ENCODE measurements around the gene FGD4.
"Not testable (repeated sequence)": the region's sequence is repeated elsewhere in the genome, so short reads cannot be mapped to it uniquely, and the experiment has no call there.

FGD4 gene

DNA sequence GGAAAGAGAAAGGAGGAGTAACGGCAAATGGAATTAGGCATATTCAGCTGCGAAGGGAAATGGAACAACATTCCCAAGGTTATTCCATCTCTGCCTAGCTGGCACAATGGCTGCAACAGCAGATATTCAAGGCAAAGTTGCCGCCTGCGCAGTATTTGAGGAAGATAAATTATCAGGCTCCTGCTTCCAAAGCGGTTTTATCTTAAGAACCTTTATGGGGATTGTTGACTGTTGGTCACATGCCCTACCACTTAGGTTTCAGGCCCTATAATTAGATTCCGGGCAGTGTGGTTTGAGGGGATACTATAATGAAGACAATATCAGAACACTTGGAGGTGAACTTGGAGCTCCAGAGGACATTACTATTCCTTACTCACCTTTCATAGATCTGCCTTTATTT lies 99.7 kb downstream of the FGD4 start:
- Mint-ChIP-seq H3K27ac (no peak overlapping the region), H3K4me3 (no peak overlapping the region), H3K4me1 (ENCODE audit: low read depth) (peaks cover 52% of the 10 kb centered on the region), H3K36me3 (ENCODE audit: low read depth) (peaks cover 25% of the 10 kb centered on the region), H3K9me3 (no peaks in the 10 kb centered on the region), H3K27me3 (no peaks in the 10 kb centered on the region)
- intact Hi-C loops (cut with micrococcal nuclease) = no loop called here

DNA sequence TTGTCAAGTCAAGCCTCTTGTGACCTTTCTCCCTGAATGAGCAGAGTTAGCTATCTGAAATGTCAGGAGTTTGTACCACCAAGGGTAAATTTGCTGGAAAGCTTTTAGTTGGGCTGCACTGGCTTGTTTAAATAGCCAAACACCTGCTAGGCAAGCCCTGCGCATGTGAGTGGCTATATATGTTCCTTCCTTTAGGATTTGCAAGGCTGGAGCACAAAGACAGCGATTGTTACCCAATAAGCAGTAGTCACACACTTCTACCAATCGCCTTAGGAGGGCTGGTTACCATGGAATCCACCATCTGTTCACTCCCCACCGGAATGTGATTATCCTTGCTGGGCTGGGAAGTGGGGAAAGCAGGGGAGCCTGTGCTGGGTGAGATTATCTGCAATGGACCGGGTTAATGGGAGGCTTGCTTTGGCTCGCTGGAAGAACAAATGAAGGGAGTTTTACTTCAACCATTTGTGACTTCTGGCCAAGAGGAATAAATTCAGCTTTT lies 102.5 kb downstream of the FGD4 start:
- H3K36me3 Mint-ChIP-seq (ENCODE audit: low read depth) = peaks cover 31% of the 10 kb centered on the region
- H3K4me1 Mint-ChIP-seq (ENCODE audit: low read depth) = peaks cover 74% of the 10 kb centered on the region
- H3K4me3 Mint-ChIP-seq = peak overlapping the region; percentile 13
- H3K9me3 Mint-ChIP-seq = no peaks in the 10 kb centered on the region
- intact Hi-C loops (cut with micrococcal nuclease) = no loop called here
- H3K27me3 Mint-ChIP-seq = no peaks in the 10 kb centered on the region
- peak overlapping the region; percentile 76 for H3K27ac Mint-ChIP-seq

DNA sequence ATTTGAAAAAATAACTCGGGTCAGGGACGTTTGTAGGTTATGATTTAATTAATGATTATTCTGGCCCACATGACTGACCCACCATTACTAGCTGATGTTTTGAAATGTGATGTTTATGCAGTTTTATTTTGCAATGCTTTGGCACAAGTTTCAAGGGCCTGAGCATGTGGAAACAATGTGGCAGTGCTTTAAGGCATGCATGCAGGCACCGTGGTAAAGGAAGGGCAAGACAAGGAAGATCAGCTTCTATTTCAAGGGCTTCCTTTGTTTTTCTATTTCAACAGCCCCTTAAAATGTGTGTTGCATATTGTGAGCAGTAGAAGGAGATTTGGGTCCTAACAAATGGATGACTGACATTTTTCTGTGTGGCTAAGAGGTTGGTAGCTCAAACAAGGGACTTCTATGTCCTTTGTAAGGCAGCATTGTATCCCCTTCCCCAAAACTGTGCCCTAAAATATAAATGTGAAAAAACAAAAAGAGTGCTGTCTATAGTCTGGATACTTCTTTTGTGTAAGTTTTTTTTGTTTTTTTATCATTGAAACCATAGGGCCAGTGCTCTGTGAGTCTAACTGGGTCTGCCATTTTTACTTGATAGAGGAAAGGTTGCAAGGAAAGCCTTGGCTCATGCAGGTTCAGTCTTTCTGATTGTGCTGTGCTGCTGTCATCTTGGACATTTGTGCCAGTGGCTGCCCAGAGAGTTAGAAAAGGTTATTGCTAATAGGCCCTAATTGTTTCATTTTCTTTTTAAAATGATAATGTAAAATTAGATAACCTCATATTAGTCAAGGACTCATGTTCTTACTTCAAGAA lies 103.5 kb downstream of the FGD4 start:
- Mint-ChIP-seq H3K4me3 (no peak overlapping the region), H3K4me1 (ENCODE audit: low read depth) (peaks cover 71% of the 10 kb centered on the region), H3K27ac (peak overlapping the region; percentile 76), H3K9me3 (no peaks in the 10 kb centered on the region), H3K27me3 (no peaks in the 10 kb centered on the region), H3K36me3 (ENCODE audit: low read depth) (peaks cover 26% of the 10 kb centered on the region)
- intact Hi-C loops (cut with micrococcal nuclease) = no loop called here

DNA sequence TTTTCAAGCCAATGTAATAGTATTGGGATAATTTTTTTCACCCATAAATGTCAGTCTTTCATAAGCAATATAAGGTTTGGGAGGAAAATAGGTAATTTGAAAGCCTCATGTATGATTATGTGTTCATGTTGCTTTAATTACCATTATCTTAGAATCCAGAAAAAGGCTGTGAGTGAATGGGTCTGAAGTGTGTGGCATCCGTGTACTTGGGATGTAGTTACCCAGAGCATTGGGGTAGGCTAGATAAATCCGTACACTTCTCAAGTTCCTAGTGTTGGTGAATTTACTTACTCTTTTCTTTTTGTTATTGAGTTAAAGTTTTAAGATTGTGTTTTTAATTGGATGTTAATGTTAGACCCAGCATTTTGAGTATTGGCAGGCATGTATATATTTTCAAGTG lies 104.4 kb downstream of the FGD4 start:
- no peak overlapping the region for H3K4me3 Mint-ChIP-seq
- intact Hi-C loops (cut with micrococcal nuclease) = no loop called here
- H3K36me3 Mint-ChIP-seq (ENCODE audit: low read depth) = peaks cover 18% of the 10 kb centered on the region
- H3K27me3 Mint-ChIP-seq = no peaks in the 10 kb centered on the region
- no peaks in the 10 kb centered on the region for H3K9me3 Mint-ChIP-seq
- H3K27ac Mint-ChIP-seq = no peak overlapping the region
- peaks cover 70% of the 10 kb centered on the region for H3K4me1 Mint-ChIP-seq (ENCODE audit: low read depth)

DNA sequence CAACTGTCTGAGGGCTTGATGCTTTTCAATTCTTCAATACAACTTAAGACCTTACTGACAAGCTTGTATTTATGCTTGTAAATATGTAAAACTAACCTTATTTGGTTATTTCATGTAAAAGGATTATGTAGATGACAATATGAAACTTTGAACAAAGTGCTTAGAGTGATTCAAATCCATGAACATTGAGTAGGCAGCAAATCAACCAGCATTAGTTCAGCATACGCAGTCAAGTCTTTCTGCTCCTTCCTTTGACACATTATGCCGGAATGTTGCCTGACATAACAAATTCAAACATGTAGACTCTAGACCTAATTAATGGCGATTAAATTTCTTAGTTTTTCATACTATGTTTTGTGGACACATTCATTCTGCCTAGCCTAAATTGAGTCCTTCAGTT lies 105.2 kb downstream of the FGD4 start:
- Mint-ChIP-seq H3K27ac (no peak overlapping the region), H3K9me3 (no peaks in the 10 kb centered on the region), H3K4me3 (no peak overlapping the region), H3K36me3 (ENCODE audit: low read depth) (peaks cover 9% of the 10 kb centered on the region), H3K27me3 (no peaks in the 10 kb centered on the region), H3K4me1 (ENCODE audit: low read depth) (peaks cover 65% of the 10 kb centered on the region)
- intact Hi-C loops (cut with micrococcal nuclease) = no loop called here

DNA sequence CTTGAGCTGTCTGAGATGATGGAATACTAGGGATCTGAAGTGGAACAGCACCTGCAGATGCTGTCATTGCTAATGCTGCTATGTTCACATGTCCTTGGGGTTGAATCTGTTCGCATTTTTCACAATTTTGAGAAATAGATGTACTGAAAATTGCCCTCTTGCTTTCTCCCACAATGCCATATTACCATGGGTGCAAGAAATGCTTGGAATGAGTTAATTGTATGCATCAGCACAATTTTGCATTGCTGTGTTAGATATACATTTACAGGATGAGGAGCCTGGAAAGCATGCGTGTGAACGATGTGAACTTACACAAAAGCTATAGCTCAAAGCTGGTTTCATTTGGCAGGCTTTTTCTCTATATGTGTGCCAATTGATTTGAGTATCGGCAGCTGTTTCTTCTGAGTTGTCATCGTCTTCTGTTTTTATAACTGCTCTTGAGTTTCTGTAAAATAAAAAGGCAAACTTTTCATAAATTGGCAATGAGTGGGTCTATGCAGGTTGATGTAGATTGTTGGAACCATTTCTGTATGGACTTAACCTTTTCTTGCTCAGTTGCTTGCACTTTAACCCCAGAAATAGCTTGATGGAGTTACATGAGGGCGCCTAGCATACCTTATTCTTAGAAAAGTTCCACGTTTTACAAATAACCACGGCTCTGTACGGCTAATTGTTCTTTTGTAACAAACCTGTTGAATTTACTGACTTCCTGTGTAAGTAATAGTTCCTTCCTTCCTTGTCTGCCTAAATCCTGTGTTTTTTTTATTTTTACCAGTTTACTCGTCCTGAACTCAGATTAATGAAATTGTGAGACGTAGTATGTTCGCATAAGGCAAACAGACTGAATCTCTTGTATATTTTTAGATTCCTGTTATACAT lies 105.9 kb downstream of the FGD4 start:
- peak overlapping the region; percentile 15 for H3K27ac Mint-ChIP-seq
- no peaks in the 10 kb centered on the region for H3K9me3 Mint-ChIP-seq
- peaks cover 6% of the 10 kb centered on the region for H3K36me3 Mint-ChIP-seq (ENCODE audit: low read depth)
- intact Hi-C loops (cut with micrococcal nuclease) = no loop called here
- peaks cover 63% of the 10 kb centered on the region for H3K4me1 Mint-ChIP-seq (ENCODE audit: low read depth)
- H3K27me3 Mint-ChIP-seq = no peaks in the 10 kb centered on the region
- H3K4me3 Mint-ChIP-seq = no peak overlapping the region

DNA sequence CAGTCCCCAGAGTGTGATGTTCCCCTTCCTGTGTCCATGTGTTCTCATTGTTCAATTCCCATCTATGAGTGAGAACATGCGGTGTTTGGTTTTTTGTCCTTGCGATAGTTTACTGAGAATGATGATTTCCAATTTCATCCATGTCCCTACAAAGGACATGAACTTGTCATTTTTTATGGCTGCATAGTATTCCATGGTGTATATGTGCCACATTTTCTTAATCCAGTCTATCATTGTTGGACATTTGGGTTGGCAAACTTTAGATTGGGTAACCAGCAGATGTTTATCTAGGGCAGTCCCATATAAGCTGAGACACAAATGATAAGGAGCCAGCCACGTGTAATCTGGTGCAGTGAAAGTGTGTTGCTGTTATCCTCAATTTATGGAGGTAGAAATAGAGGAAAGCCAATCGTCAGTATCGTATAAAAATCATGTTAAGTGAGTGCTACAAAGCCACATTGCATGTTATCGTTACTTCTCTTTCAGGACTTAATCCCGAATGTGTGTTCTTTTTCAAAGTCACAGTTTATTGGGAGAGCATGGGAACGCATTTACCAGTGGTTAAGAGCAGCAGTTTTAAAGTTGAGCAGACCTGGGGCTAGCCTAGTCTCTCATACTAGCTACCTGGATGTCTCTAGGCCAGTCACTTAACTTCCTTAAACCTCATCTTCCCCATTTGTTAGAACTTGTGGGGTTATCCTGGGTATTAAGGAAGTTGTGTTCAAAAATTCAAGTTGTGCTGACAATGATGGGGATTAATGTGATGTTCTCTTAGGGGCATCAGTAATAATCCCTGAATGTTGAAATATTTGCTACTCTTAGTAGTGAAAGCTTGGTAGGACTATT lies 108.0 kb downstream of the FGD4 start:
- peak overlapping the region; percentile 3 for H3K27ac Mint-ChIP-seq
- intact Hi-C loops (cut with micrococcal nuclease); H3K4me3 Mint-ChIP-seq; H3K9me3 Mint-ChIP-seq; H3K27me3 Mint-ChIP-seq: not testable (repeated sequence)
- H3K36me3 Mint-ChIP-seq (ENCODE audit: low read depth) = peaks cover 25% of the 10 kb centered on the region
- peaks cover 57% of the 10 kb centered on the region for H3K4me1 Mint-ChIP-seq (ENCODE audit: low read depth)

DNA sequence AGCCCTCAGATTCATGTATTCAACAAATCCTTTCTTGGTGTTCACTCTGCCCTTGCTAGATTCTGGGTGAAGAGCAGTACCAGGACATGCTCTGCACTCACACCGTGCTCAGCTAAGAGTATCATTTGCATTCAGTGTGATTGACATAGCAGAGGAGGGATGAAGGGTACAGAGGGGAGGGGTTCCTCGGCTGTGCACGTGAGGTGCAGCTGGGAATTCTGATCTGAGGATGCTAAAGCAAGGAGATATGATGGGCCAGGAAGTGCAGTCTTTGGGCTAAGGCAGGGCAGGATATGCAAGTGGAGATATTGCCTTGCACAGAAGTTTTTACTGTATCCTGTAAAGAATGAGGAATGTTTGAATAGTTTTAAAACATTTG lies 108.6 kb downstream of the FGD4 start:
- H3K4me3 Mint-ChIP-seq = no peak overlapping the region
- peak overlapping the region; percentile 3 for H3K27ac Mint-ChIP-seq
- intact Hi-C loops (cut with micrococcal nuclease) = no loop called here
- H3K9me3 Mint-ChIP-seq = no peaks in the 10 kb centered on the region
- no peaks in the 10 kb centered on the region for H3K27me3 Mint-ChIP-seq
- peaks cover 57% of the 10 kb centered on the region for H3K4me1 Mint-ChIP-seq (ENCODE audit: low read depth)
- peaks cover 31% of the 10 kb centered on the region for H3K36me3 Mint-ChIP-seq (ENCODE audit: low read depth)

DNA sequence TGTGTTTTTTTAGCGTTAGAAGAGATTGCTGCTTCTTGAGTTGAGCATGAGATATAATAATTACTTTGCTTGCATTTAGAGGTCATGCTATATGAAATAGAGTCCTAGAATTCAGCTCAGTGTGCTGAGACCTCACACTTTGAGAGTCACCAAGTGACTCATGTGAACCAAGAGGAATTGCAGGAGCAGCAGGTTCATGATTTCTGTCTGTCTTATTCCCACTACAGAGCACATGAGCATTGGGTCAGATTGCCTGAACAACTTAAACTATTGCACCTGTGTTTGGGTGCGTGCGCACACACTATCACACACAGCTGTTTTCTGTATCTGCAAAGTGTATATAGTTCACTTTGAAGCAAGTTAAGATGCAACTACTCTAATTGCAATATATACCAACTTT lies 109.3 kb downstream of the FGD4 start:
- no peak overlapping the region for H3K4me3 Mint-ChIP-seq
- H3K27ac Mint-ChIP-seq = no peak overlapping the region
- H3K4me1 Mint-ChIP-seq (ENCODE audit: low read depth) = peaks cover 62% of the 10 kb centered on the region
- no peaks in the 10 kb centered on the region for H3K27me3 Mint-ChIP-seq
- intact Hi-C loops (cut with micrococcal nuclease) = no loop called here
- no peaks in the 10 kb centered on the region for H3K9me3 Mint-ChIP-seq
- H3K36me3 Mint-ChIP-seq (ENCODE audit: low read depth) = peaks cover 38% of the 10 kb centered on the region

DNA sequence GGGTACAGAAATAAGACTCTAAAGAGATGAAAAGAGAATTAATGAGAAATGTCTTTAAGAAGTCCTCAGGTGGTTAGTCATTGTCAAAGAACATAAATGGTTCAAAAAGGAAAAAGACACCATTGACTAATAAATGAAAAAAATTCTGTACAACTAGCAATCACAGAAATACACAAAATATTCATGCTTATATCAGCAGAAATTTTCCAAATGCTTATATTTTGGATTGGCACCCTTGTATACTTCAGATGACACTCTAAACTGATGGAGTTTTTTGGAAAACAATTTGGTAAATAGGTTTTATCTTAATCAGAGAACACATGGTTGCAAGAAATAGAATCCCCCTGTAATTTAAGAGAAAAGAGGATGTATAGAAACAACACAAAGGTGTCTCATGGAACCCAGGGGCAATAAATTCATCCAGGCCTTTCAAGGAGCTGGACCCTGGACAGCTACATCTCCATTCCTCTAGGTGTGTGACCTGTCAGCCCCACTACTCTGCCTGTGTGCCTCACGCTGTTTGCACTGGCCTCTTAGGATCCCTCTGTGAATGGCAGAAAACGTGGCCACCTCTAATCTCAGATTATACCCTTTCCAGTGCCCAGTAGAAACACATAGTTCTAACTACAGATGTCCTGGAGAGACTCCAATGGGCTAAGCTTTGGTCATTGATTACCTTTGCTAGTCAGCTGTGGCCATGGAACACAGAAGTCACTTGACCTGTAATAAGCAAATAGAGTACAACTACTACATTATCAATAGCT lies 110.2 kb downstream of the FGD4 start:
- Mint-ChIP-seq H3K27me3 (no peaks in the 10 kb centered on the region), H3K27ac (no peak overlapping the region), H3K36me3 (ENCODE audit: low read depth) (peaks cover 42% of the 10 kb centered on the region), H3K4me1 (ENCODE audit: low read depth) (peaks cover 59% of the 10 kb centered on the region), H3K9me3 (no peaks in the 10 kb centered on the region), H3K4me3 (no peak overlapping the region)
- intact Hi-C loops (cut with micrococcal nuclease) = no loop called here

DNA sequence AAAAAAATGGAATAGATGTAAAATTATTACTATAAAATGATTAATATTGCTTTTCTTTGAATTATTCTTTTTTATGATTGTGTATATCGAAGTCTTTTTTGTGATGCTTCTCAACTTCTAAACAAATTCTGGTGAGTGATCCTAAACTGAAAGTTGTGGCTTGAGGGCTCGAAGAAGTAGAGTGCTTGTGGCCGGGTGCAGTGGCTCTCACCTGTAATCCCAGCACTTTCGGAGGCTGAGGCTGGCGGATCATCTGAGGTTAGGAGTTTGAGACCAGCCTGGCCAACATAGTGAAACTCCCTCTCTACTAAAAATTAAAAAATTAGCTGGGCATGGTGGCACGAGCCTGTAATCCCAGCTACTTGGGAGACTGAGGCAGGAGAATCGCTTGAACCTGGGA lies 112.6 kb downstream of the FGD4 start:
- H3K4me3 Mint-ChIP-seq; intact Hi-C loops (cut with micrococcal nuclease); H3K9me3 Mint-ChIP-seq; H3K27me3 Mint-ChIP-seq; H3K27ac Mint-ChIP-seq: not testable (repeated sequence)
- peaks cover 58% of the 10 kb centered on the region for H3K4me1 Mint-ChIP-seq (ENCODE audit: low read depth)
- H3K36me3 Mint-ChIP-seq (ENCODE audit: low read depth) = peaks cover 38% of the 10 kb centered on the region

DNA sequence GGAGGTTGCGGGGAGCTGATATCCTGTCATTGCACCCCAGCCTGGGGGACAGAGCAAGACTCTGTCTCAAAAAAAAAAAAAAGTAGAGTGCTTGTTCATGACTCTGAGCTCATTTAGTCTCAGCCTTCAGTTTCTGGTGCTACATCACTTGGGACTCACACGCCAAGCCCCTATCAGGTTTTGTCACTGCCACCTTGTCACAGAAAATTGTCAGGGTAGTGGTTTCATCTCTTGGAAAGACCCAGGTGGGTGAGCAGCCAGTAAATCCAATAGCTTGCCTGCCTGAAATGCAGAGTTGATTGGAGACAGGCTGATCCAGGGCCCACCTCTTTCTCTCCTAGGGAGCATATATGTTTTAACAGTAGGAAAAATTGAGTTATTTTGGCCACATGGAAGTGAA lies 113.0 kb downstream of the FGD4 start:
- Mint-ChIP-seq H3K4me3 (no peak overlapping the region), H3K27ac (no peak overlapping the region), H3K27me3 (no peaks in the 10 kb centered on the region), H3K4me1 (ENCODE audit: low read depth) (peaks cover 54% of the 10 kb centered on the region), H3K9me3 (no peaks in the 10 kb centered on the region), H3K36me3 (ENCODE audit: low read depth) (peaks cover 38% of the 10 kb centered on the region)
- intact Hi-C loops (cut with micrococcal nuclease) = no loop called here

DNA sequence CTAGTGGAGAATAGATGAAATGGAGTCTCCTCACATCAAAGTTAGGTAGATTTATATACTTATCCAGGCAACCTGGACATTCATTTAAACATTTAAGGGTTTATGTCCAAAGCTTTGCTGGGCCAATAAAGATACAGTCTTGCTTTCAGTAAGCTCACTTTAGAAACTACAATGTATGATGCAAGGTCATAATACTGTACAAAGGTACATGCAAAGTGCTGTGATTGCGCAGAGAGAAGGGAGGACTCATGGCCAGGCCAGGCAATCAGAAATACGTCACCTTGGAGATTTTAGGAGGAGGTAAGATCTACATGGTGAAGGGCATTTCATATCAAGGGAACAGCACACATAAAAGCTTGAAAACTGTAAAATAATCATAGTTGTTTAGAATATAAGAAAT lies 113.6 kb downstream of the FGD4 start:
- H3K4me3 Mint-ChIP-seq = no peak overlapping the region
- no peaks in the 10 kb centered on the region for H3K27me3 Mint-ChIP-seq
- no peak overlapping the region for H3K27ac Mint-ChIP-seq
- H3K36me3 Mint-ChIP-seq (ENCODE audit: low read depth) = peaks cover 40% of the 10 kb centered on the region
- H3K9me3 Mint-ChIP-seq = no peaks in the 10 kb centered on the region
- intact Hi-C loops (cut with micrococcal nuclease) = no loop called here
- peaks cover 50% of the 10 kb centered on the region for H3K4me1 Mint-ChIP-seq (ENCODE audit: low read depth)
